ENCODE measurements around the gene SLC25A1.
A peak's percentile ranks its signal among the peaks of the same experiment; 100 is the strongest.
"Not testable (repeated sequence)": the region's sequence is repeated elsewhere in the genome, so short reads cannot be mapped to it uniquely, and the experiment has no call there.

SLC25A1 gene

DNA sequence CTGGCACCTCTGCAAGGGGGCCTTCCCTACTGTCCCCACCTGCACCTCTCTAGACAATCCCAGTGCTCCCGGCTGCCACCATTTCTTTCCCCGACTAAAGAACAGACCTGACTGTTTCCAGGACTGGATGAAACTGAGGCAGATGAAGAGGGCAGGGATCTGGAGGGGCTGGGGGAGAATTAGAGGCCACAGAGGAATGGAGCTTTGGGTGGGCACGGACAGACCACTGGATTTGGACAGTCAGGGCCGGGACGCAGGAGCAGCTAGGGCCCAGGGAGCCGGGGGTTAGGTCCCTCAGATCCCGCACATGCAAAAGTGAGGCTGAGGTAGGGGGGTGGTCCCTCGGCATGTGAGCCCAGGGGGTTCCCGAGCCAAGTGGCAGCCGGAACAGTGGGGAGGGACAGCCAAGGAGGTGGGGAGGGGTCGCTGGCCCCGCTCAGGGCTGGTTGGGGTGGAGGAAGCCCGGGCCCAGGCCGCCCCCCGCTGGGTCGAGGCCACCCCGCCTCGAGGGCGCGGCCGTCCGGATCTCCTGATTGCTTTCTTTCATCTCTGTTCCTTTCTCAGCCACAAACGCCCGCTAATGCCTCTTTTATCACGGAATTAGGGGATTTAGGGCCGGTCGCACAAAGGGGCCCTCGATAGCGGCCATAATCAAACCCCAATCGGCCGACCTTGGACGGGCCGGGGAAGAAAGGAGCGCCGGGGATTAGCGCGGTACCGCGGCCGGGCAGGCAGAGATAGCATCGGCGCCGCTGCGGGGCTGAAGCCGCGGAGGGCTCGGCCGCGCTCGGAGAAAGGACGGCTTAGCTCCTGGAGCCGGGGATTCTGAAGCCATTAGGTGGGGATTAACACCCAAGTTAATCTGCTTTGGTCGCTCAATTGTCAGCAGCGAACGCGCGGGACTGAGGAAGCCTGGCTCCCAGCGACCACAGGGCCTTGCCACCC is 9.3 kb downstream of the SLC25A1 start:
- no peak overlapping the region for H3K4me3 ChIP-seq (ENCODE audit: low read depth, low read length)

DNA sequence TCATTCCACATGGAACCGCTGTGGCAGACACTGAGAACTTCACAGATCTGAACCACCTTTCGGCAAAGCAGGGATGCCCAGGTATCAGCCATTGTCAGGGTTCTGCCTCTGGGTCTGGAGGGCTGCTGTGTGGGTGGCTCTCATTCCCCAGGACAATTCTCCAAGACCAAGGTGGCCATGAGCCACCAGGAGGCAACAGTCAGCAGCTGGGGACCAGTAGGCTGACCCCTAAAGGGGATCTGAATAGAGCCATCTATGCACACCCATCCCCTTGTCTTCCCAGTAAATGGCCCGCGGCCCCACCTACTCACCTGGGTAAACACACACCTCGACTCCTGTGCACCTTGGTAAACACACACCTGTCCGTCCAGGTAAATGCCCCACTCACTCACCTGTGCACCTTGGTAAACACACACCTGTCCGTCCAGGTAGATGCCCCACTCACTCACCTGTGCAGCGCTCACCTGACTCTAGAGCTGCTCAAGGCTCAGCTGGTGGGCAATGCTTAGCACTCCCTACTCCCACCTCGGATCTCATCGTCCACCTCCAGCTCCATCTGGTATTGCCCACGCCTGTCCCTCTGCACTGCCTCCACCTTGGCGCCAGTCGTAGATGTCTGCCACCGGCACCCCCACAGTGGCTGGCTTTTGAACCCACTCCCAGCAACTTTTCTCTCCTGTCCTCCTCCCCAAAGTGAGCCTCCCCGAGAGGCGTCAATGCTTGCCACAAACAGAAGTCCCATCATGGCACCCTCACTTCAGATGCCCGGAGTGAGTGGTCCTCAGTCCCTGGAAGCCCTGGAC is 10.2 kb downstream of the SLC25A1 start:
- no peak overlapping the region for H3K4me3 ChIP-seq (ENCODE audit: low read depth, low read length)

DNA sequence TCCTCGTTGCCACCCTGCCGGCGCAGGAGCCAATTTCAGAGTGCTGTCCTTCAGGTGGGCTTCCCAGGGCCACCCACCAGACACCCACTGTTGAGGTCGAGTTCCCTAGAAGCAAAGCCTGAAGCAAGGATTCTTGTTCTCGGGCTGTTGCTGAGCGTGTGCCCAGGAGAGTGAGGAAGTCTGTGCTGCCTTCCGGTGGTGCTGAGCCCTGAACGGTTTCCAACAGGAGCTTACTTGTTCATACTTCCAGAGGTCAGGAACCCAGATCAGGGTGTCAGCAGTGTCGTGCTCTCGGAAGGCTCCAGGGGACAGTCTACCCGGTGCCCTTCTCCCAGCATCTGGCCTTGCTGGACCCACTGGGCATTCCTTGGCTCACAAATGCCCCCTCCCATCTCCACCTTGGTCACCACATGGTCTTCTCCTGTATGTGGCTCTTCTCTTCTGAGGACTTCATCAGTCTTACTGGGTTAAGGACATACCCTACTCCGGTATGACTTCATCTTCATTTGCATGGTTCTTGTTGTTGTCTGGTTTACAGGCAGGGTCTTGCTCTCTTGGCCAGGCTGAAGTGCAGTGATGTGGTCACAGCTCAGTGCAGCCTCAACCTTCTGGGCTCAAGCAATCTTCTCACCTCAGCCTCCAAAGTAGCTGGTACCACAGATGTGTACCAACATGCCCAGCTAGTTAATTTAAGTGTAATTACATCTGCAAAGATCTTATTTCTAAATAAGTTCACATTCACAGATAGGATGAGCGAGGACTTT is 11.2 kb downstream of the SLC25A1 start:
- no peak overlapping the region for H3K4me3 ChIP-seq (ENCODE audit: low read depth, low read length)

DNA sequence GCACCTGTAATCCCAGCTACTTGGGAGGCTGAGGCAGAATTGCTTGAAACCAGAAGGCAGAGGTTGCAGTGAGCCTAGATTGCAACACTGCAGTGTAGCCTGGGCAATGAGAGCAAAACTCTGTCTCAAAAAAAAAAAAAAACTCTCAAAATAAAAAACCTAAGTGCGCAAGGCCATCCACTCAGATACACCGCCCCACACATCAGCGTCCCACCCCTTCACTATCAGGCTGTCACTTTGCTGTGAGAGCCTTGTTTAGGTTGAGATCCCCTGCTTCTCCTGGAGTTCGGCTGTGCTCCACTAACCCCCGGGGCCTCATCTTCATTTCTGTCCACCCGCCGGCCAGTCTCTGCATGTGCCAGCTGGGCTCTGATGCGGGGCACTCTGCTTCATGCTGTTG is 12.1 kb downstream of the SLC25A1 start:
- no peak overlapping the region for H3K4me3 ChIP-seq (ENCODE audit: low read depth, low read length)

DNA sequence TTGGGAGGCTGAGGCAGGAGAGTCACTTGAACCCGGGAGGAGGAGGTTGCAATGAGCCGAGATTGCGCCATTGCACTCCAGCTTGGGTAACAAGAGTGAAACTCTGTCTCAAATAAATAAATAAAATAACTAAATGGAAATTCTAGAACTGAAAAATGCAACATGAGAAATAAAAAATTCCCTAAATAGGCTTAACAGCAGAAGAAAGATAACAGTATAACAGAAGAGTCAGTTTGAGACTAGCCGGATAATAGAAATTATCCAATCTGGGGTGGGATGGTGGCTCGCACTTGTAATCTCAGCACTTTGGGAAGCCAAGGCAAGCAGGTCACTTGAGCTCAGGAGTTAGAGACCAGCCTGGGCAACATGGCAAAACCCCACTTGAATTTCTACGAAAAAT is 14.1 kb downstream of the SLC25A1 start:
- no peak overlapping the region for H3K4me3 ChIP-seq (ENCODE audit: low read depth, low read length)

DNA sequence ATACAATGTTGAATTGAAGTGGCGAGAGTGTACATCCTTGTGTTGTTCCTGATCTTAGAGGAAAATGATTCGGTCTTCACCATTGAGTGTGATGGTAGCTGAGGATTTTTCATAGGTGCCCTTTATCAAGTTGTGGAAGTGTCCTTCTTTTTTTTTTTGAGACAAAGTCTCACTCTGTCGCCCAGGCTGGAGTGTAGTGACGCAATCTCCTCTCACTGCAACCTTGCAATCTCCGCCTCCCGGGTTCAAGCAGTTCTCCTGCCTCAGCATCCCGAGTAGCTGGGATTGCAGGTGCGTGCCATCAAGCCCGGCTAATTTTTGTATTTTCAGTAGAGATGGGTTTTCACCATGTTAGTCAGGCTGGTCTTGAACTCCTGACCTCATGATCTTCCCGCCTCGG is 19.9 kb downstream of the SLC25A1 start:
- not testable (repeated sequence) for H3K4me3 ChIP-seq (ENCODE audit: low read depth, low read length)

DNA sequence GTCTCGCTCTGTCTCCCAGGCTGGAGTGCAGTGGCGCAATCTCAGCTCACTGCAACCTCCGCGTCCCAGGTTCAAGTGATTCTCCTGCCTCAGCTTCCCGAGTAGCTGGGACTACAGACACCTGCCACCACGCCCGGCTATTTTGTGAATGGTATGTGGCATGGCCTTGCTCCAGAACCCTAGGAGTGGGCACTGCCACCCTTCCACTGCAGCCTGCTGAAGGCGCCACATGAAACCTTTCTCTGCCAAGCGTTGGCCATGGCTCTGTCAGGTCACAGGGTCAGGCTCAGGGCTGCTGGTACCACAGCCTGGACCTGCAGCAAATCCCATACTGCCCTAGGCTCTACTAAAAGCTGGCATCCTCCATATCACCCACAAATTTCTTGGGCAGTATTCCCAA is 22.4 kb downstream of the SLC25A1 start:
- not testable (repeated sequence) for H3K4me3 ChIP-seq (ENCODE audit: low read depth, low read length)

DNA sequence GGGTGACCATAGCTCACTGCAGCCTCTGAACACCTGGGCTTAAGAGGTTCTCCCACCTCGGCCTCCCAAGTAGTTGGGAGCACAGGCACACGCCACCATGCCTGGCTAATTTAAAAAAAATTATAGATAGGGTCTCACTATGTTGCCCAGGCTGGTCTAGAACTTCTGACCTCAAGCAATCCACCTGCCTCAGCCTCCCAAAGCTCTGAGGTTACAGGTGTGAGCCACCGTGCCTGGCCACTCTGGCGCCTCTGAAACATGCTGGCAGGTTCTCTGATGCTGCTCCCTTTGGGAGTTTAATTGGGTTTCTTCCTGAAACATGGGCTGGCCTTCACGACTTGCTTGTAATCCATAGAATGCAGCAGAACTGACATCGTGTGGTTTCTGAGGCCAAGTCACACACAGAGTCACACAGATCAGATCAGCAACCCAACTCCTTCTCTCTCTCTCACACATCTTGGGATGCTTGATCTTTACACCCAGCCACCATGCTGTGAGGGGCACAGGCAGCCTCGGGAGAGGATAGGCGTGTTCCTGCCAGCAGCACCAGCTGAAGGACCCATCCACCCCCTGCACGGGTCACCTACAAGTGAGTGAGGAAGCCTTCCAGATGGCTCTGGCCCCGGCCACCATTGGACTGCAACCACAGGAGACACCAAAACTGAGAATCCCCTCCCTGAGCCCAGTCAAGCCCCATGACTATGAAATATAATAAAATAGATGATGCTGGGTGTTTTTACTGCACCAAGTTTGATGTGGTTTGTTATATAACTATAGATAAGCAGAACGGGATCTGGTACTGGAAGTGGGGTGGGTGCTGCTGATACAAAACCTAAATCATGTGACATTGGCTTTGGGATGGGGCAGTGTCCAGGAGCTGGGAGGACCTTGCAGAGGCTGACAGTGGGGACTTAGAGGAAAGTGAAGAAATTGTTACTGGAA is 25.3 kb downstream of the SLC25A1 start:
- no peak overlapping the region for H3K4me3 ChIP-seq (ENCODE audit: low read depth, low read length)

DNA sequence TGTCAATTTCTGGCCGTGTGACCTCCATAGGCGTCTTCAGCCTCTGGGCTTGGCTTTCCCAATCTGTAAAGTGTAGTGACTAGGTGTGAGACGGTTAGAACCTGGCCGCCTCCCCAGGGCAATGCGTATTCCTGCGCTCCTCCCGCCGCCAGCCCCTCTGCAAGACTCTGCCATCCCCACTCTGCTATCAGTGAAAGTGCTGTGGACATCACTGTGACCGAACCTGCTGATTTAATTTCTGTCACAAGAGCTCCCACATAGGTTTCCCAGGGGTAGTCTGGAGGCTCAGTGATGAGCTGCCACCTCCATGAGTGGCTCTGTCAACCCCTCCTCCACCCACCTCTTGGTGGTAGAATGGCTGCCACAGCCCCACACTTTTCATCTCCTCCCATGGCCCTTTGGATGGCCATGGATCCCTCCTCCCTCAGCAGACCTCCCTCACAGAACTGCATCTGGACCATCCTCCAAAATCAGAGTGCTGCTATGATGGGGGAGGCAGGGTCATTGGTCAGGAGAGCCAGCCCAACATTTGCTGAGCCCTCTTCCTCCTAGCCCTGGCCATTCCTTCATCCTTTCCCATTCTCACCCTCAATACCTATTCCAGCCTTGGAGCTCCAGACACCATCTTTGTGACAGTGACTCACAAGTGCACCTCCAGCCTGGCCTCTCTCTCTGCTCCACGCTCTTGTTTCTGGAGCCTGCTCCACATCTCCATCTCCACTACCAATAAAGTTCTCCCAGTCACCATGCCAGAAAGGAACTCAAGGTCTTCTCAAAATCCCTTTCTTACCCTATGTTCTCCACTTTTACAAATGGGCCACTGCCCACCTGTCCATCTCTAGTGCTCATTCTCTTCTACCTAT is 27.0 kb downstream of the SLC25A1 start:
- no peak overlapping the region for H3K4me3 ChIP-seq (ENCODE audit: low read depth, low read length)

DNA sequence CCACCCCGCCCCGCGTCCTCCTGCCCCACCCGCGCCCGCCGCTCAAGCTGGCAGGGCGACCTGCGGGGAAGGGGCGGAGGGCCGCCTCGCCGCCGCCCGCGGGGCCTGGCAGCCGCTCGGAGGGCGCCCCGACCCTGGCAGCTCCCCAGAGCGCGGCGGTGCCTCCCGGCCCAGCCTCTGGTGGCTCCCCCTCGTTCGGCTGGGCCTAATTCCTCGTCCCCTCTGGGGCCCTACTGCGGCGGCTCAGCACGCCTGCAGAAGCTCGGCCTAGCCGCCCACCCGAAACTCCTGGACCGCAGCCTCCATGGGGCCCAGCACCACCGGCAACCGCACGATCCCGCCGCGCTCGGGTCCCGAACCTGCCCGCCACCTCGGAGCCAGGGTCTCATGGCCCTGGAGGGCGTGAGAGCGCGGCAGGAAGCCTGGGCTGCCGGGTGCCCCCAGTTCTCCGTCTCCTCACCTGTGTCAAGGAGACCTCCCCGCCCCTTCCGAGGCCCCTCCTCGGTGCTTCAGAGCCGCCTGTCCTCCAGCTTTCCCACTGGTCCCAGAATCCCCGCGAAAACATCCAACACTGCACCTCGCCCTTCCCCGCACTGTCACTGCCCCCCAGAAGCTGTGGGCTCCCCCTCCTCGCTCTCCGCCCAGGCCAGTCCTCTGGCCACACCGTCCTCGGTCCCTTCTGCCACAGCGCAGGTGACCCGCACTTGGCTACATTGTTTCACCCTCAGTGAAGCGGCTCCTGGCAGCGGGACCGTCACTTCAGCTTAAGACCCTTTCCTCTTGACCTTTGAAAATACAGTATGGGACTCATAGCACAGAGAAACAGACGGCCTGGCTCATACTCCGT is 27.8 kb downstream of the SLC25A1 start:
- H3K4me3 ChIP-seq (ENCODE audit: low read depth, low read length) = no peak overlapping the region

DNA sequence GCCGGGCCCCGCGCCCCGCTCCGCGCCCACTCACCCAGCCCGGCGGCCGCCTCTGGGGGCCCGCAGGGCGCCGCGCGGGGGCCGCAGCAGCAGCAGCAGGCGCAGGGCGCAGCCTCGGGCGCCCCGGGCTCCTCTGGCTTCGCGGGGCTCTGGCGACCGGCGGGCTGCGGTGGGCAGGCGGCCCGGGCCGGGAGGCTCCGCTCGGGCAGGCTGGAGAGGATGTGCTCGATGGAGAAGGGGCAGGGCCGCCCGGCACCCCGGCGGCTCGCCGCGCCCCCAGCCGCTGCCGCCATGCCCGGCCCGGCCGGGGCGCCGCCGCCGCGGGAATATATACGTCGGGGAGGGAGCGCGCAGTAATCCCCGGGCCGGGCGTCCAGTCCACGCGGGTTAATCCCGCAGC is 28.5 kb downstream of the SLC25A1 start, which contains the start of gene GSC2:
TSS of gene GSC2 (minus strand) at position 302 of the 400 bp plus-strand sequence. CDS start at position 293, 9 bp downstream.
- H3K4me3 ChIP-seq (ENCODE audit: low read depth, low read length) = peak within 1 kb of the TSS; percentile 10

DNA sequence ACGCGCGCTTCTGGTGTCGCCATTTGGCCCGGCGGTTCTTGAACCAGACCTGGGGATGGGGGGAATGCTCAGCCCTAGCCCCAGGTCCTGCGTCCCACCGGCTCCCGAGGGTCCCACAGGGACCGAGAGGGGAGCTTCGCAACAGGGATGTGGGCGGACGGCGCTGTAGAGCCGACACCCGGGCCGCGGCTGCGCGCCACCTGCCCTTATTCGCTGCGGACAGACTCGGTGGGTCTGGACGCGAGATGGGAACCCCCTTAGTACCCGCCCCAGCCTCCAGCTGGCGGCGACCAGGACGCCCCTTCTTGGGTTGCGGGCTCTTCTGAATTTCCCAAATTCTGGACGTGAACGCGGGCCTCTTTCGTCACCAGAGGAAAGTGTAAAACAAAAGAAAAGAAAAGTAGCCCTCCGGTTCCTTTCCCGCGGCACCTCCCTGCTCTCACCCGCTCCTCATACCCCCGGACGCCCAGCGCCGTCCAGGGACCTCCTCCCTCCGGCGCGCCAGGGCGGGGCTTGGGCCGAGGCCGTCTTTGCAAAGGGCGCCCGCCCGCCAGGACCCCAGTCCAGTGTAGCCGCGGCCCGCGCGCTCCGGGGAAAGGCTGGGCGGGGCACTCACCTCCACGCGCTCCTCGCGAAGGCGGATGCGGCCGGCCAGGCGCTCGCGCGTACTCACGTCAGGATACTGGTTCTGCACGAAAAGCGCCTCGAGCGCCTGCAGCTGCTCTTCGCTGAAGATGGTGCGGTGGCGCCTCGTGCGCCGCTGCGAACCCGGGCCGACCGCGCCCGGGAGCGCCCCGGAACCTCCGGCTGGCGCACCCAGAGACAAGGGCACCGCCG is 29.3 kb downstream of the SLC25A1 start:
- peak overlapping the region; percentile 10 for H3K4me3 ChIP-seq (ENCODE audit: low read depth, low read length)

DNA sequence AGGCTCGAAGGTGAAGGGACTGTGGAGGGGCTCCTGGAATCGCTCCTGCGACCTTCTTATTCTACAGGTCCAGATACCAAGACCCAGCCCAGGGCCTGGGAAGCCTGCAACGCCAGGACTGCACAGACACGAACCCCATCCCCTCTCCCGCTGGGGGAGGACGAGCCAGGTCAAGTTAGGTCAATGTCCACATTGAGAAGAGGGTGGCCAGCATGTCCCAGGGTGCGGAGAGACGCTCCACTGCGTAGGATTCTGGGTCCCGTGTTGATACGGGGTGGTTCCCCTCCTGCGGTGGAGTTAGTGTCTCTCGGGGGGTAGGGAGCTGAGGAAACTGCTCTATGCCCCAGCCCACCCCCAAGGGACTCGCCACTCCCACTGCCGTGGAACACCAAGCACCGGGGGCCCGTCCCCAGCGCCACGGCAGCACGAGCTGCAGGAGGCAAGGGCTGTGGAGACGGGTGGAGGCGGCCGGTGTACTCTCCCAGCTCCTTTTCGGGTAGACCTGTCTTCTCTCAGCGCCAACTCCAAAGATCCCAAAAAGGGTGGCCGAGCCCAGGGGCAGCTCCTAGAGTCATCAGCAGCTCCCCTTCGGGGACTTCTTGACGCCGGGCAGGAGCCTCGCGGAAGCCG is 30.0 kb downstream of the SLC25A1 start:
- H3K4me3 ChIP-seq (ENCODE audit: low read depth, low read length) = no peak overlapping the region

DNA sequence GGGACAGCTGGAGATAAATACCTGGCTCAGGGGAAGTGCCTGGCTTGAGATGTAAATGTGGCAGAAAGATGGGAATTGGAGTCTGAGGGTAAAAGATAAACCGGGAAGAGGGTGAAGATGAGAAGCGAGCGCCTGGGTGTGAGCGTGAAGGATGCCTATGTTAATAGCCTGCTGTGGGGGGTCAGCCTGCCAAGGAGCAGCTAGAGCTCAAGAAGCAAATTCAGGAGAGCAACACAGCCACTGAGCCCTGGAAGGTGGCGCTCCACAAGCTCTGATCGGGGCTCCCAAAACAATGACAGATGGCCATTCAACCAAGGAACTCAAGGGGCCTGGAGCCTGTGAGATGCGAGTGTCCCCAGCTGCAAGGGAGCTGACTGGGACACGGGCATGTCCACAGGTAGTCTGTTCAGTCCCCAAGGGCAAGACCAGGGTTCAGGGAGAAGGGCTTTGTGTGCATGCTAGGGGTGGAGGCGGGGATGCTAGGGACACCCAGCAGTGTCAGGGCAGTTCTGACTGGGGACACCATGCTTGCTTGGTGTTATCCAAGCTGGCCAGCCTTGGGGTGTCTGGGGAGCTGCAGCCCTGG is 31.2 kb downstream of the SLC25A1 start:
- no peak overlapping the region for H3K4me3 ChIP-seq (ENCODE audit: low read depth, low read length)

DNA sequence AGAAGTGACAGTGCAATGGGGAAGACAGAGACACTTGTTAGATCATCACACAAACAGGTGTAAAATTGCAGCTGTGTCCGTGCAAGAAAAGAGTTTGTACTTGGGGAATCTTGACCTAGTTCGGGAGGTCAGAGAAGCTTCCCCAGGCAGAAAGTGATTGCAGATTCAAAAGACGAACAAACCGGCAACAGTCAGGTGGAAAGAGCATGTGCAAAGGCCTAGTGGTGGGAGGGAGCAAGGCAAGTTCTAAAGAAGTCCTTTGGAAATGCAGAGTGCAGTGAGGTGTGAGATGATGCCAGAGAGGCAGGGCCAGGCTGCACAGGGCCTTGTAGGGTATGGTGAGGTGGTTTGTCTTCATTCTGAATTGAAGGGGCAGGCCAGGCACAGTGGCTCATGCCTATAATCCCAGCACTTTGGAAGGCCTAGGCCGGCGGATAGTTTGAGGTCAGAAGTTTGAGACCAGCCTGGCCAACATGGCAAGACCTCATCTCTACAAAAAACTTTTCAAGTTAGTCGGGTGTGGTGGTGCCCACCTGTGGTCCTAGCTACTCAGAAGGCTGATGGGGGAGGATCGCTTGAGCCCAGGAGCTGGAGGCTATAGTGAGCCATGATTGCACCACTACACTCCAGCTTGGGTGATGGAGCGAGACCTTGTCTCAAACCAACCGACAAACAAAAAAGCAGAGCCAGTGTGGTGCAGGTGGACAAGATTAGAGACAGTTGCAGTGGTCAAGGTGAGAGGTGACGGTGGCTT is 32.1 kb downstream of the SLC25A1 start:
- H3K4me3 ChIP-seq (ENCODE audit: low read depth, low read length) = no peak overlapping the region

DNA sequence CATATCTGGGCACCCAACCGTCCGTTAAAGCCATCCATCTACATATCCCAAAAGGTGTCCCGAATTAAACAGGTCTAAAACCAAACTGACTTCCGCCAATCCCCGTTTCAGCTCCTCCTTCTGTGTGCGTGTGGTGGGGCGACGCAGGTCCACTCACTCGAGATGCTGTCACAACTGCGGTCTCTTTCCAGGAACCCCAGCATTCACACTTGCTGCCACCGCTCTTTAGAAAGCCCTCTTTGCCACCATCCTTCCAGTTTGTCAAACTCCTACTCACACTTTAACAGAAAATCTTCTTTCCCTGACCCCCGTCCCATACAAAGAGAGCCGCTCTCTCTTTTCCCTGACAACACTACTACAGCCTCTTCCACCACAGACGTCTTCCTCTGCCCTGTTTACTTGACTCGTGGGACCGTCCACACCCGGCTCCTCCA is 34.6 kb downstream of the SLC25A1 start:
- peak overlapping the region; percentile 97 for H3K4me3 ChIP-seq (ENCODE audit: low read depth, low read length)

Measured in iPS-11a (cell line).